Measurements from ENCODE around the gene ENPP4.
"Not testable (repeated sequence)": the region's sequence is repeated elsewhere in the genome, so short reads cannot be mapped to it uniquely, and the experiment has no call there.

ENPP4 gene

GRCh38 chr6:46131291-46131690 lies 1.5 kb downstream of the ENPP4 start:
- not testable (repeated sequence) for DNase-seq

GRCh38 chr6:46134216-46134615 lies 4.4 kb downstream of the ENPP4 start:
- DNase-seq = no peak

DNA sequence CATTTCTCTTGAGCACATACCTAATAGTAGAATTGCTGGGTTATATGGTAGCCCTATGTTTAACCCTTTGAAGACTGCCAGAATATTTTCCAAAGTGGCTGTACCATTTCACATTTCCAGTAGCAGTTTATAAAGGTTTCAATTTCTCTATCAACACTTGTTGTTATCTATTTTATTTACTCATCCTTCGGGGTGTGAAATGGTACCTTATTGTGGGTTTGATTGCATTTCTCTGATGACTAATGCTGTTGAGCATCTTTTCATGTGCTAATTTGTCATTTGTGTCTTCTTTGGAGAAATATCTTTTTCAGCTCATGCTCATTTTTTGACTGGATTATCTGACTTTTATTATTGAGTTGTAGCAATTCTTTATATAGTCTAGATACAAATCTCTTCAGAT lies 5.4 kb downstream of the ENPP4 start:
- DNase-seq = no peak

GRCh38 chr6:46136831-46137230 lies 7.0 kb downstream of the ENPP4 start:
- no peak for DNase-seq

DNA sequence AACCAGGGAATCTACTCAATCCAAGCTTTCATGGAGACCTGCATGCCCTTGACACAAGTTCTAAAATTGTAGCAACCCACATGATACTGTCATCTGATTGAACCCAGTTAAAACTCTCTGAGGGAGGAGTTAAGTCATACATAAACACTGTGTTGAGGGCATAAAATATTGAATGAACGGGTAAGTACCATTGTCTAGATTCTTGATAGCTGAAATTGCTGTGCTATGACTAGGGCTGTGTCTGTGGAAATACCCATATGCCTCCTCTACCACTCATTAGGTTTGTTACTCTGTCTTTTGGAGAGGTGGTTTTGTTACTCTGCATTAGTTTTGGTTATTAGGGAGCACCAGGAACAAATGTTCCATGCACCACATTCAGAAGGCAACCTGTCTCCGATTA lies 7.6 kb downstream of the ENPP4 start:
- DNase-seq = no peak

- no peak for DNase-seq
Observed at GRCh38 chr6:46138281-46138680, 8.5 kb downstream of the ENPP4 start.

- DNase-seq = no peak
Observed at GRCh38 chr6:46144270-46144669, 14.5 kb downstream of the ENPP4 start.

DNA sequence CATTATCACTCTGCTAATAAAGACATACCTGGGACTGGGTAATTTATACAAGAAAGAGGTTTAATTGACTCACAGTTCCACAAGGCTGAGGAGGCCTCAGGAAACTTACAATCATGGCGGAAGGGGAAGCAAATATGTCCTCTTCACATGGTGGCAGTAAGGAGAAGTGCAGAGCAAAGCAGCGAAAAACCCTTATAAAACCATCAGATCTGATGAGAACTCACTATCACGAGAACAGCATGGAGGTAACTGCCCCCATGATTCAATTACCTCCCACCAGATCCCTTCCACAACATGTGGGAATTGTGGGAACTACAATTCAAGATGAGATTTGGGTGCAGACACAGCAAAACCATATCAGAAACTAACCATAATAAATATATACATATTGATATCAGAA lies 19.3 kb downstream of the ENPP4 start:
- not testable (repeated sequence) for DNase-seq

GRCh38 chr6:46156701-46157100 lies 26.9 kb downstream of the ENPP4 start:
- no peak for DNase-seq

GRCh38 chr6:46159229-46159628 lies 29.4 kb downstream of the ENPP4 start:
- DNase-seq = no peak

GRCh38 chr6:46160102-46160501 lies 30.3 kb downstream of the ENPP4 start:
- DNase-seq = no peak

DNA sequence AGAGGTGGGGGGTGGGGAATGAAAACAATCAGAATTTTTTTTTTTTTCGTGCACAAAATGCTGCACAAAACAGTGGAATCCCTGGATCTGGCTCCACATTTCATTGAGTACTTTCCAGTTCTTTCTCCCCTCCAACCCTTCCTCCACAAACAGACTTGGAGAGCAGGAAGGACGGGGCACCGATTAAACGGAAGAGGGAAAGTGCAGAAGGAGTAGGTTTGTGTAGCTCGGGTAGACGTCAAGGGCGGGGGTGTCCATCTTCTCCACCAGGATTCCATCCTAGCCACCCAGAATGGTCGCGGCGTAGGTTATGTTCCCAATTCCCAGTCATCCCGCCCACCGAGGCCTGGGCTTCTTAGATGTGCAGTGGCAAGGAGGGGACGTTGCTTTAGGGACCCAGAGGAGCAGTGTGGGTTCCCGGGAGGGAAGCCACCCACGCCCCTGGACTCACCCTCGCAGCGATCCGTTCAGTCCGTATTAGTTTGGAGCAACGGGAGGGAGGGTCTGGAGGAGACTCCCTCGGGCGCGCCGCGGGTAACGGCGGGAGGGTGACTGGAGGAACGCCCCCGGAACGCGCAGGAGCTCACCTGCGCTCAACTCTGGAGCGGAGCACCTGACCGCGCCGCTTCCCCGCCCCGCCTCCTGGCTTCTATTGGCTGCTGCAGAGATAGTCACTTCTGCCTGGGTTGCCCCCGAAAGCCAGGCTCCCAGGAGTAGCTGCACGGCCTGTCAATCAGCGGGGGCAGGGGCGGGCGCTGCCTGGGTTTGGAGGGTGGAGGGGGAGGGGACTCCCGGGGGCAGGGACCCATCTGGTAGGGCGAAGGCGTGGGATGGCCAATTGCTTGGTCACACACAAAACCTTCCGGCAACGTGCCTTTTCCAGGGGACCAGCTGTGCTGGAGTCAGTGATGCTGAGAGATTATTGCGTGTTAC lies 40.8 kb downstream of the ENPP4 start, which contains the start of gene ENPP5:
Gene ENPP5 (minus strand): TSS at position 624 of the 933 bp plus-strand sequence. CDS start 2,718 bp downstream, outside the sequence.
- peak; percentile 75 for DNase-seq

- no peak for DNase-seq
Observed at GRCh38 chr6:46172176-46172575, 42.4 kb downstream of the ENPP4 start.

- DNase-seq = peak; percentile 21
Observed at GRCh38 chr6:46174904-46175303, 45.1 kb downstream of the ENPP4 start.

DNA sequence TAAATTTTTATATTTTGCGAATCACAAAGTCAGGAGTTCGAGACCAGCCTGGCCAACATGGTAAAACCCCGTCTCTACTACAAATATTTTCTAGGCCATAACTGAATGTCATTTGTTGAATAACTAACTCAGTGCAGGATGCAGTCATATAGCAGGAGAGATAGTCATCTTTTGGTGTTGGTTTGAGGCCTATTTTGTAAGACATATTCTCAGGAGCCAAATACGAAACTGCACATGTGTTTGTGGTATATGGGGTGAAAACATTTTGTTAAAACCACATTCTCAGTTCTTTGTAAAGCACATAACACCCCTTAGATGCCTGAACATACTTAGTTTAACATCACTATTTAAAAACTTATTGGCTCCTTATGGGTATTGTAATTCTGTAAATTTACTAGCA lies 45.7 kb downstream of the ENPP4 start:
- DNase-seq = peak; percentile 46

- no peak for DNase-seq
Observed at GRCh38 chr6:46175976-46176375, 46.2 kb downstream of the ENPP4 start.

GRCh38 chr6:46184114-46184513 lies 54.3 kb downstream of the ENPP4 start:
- DNase-seq = no peak

GRCh38 chr6:46186583-46186982 lies 56.8 kb downstream of the ENPP4 start:
- no peak for DNase-seq

DNA sequence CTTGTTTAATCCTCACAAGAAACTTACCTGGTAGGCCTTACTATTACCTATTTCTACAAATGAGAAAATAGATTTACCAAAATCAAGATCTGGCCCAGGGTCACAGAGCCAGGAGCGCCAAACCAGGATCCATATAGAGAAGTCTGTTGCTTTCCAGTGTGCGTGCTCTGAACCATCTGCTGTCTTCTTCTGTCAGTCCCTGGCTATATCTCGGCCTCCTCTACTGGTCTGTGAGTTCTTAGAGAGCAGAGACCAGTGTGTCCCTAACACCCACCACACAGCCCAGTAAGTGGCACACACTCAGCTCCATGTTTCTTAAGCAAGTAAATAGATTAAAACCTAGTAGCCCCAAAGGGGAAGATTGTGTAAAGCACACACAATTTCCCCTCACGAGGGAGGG lies 59.9 kb downstream of the ENPP4 start:
- no peak for DNase-seq

- DNase-seq = no peak
Observed at GRCh38 chr6:46190889-46191288, 61.1 kb downstream of the ENPP4 start.

- DNase-seq = no peak
Observed at GRCh38 chr6:46191961-46192360, 62.2 kb downstream of the ENPP4 start.

Data from CD4-positive, alpha-beta T cell treated with Interleukin-12 subunit alpha and Interleukin-12 subunit beta, for 1 hour (primary cell).